RPMI7951 (cell line): ENCODE data around the gene VSTM4. TPM values are rescaled to one million over a fixed set of nuclear protein-coding genes. Genes with fewer than 3 reads are reported as not detected.

ENCODE experiments used
- DNase-seq: peaks from one replicate; pipeline ENCODE4 v3.0.0-alpha.2; 2012; ENCODE audit warnings: low read depth
- total RNA-seq: library from RNA; depleted of rRNA; stranded (reverse); fragments of >200 nt; shearing (Covaris generic); gene quantifications from 2 replicates; pipeline ENCODE4 v1.2.3, GENCODE V29; 2014; rRNA removed

The VSTM4 gene
- total RNA-seq, 1 experiment from 2014 or later: 0.12 TPM

DNA sequence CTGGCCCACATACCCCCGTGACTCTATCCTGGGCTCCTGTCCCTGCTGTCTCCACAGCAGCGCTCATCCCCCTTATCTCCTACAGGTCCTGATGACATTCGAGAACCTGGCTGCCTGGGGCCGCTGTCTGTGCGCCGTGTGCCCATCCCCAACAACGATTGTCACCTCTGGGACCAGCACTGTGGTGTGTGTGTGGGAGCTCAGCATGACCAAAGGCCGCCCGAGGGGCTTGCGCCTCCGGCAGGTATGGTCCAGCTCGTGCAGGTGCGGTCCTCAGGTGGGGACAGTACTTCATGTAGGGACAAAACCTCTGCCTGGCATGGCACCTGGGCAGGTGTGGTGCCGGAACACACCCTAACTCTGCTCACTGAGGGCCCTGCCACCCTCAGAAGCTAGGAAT lies 145.3 kb downstream of the VSTM4 start:
- no peak for DNase-seq

DNA sequence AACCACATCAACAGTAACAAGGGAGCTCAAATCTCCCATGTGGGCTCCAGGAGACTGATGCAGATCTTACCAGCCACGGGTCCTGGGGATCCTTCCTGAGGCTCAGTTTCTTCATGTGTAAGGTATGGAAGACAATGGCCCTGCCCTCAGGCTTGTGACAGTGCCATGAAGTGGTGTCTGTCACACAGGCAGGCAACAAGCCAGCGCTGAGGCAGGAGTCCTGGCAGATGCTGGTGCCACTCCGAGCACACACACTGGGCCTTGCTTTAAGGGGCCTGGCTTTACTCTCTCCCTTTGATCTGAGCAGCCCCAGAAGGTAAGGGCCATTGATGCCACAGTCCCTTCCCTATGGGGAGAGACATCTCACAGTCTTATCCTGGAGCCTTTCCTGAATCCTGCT lies 147.3 kb downstream of the VSTM4 start:
- no peak for DNase-seq

DNA sequence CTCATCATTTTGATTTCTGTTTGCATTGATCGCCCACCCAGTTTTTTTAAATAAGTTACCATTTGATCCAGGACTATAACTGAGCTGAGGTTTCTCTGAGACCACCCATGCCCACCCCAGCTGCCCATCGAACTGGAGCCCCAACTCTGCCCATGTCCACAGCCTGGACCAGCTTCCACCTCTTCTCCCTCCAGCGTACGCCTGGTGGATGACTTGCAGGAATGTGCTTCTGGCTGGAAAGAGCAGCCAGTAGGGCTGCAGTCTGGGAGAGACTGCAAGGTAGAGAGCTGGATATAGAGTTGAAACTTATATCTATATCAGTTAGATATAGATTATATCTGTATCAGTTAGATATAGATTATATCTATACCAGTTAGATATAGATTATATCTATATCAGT lies 149.9 kb downstream of the VSTM4 start:
- DNase-seq: no peak

Other genes with a start within 250 kb of the VSTM4 start
- not detected in 2 replicates for gene LRRC18, start 175.7 kb downstream of the VSTM4 start, total RNA-seq
- not detected in 2 replicates for gene FAM170B, start 18.5 kb upstream of the VSTM4 start, total RNA-seq
- gene TMEM273, start 72.9 kb upstream of the VSTM4 start, total RNA-seq: not detected in 2 replicates
- gene C10orf71, start 183.6 kb upstream of the VSTM4 start, total RNA-seq: not detected in 2 replicates